ENCODE data around the gene UHRF1.
"Not testable (repeated sequence)": the region's sequence is repeated elsewhere in the genome, so short reads cannot be mapped to it uniquely, and the experiment has no call there.

DNA sequence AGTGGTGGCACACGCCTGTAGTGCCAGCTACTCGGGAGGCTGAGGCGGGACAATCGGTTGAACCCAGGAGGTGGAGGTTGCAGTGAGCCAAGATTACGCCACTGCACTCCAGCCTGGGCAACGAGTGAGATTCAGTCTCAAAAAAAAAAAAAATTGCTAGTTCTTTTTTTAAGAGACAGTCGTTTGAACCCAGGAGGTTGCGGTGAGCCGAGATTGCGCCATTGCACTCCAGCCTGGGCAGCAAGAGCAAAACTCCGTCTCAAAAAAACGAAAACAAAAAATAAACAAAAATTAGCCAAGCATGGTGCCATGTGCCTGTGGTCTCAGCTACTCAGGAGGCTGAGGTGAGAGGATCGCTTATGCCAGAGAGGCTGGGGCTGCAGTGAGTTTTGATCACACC lies 8.4 kb upstream of the UHRF1 start:
- TF ChIP-seq ZNF274 (IDR thresholded peaks at IDR 0.05; ENCODE audit: low read depth, low read length); SUZ12 (IDR thresholded peaks at IDR 0.05; ENCODE audit: extremely low read depth, insufficient read depth, insufficient read length): not testable (repeated sequence)
